Peyer's patch (tissue), 4 donors: Measurements from ENCODE around the gene PRPF18. TPM values are rescaled to one million over a fixed set of nuclear protein-coding genes. Genes with fewer than 3 reads are reported as not detected.

ENCODE experiments used
- DNase-seq, 3 donors: peaks; one replicate each; pipeline ENCODE4 v3.0.0-alpha.2; 2017 to 2019
- H3K27ac ChIP-seq, 4 donors: fragments of 200-600 bp; sonication (generic); one replicate each; pipeline ENCODE4 v1.5.1; 2016 to 2019
- H3K27me3 ChIP-seq, 2 donors: fragments of 200-600 bp; sonication (generic); one replicate each; pipeline ENCODE4 v1.5.1; 2019
- H3K36me3 ChIP-seq, 3 donors: fragments of 200-600 bp; sonication (generic); one replicate each; pipeline ENCODE4 v1.5.1; 2016 to 2019
- H3K4me1 ChIP-seq, 4 donors: fragments of 200-600 bp; sonication (generic); one replicate each; pipeline ENCODE4 v1.5.1; 2016 to 2019
- H3K4me3 ChIP-seq, 4 donors: fragments of 200-600 bp; sonication (generic); 1 replicate in 3 of 4; 2 replicates in 1 of 4; pipeline ENCODE4 v1.5.1; 2016 to 2019; ENCODE audit warnings: mild to moderate bottlenecking in 1 of 4
- H3K9me3 ChIP-seq, 4 donors: fragments of 200-600 bp; sonication (generic); one replicate each; pipeline ENCODE4 v1.5.1; 2016 to 2019; ENCODE audit warnings: mild to moderate bottlenecking in 1 of 4
- CTCF ChIP-seq, 6 experiments: fragments of 450-650 bp in 4 of 6; fragments of 200-600 bp in 2 of 6; sonication (generic) in 1 of 6; IDR thresholded peaks; one replicate each; pipeline ENCODE4 v1.5.1; 2017 to 2019; ENCODE audit warnings: antibody characterized with exemption in 6 of 6, mild to moderate bottlenecking in 3 of 6, moderate library complexity in 1 of 6
- POLR2A ChIP-seq, 2 donors: fragments of 450-650 bp; IDR thresholded peaks; one replicate each; pipeline ENCODE4 v1.5.1; 2017; ENCODE audit warnings: antibody characterized with exemption in 2 of 2, mild to moderate bottlenecking in 2 of 2, moderate library complexity in 2 of 2
- total RNA-seq, 4 donors: library from RNA; depleted of rRNA; stranded (reverse); fragments of >200 nt; gene quantifications; one replicate each; pipeline ENCODE4 v1.1.0, GENCODE V29; 2016

Gene PRPF18
- total RNA-seq, 4 donors from 2014 or later: 39.9 to 175 (median 49.6) TPM

- no peak overlapping the region for H3K4me3 ChIP-seq
- no peaks in the 10 kb centered on the region for H3K9me3 ChIP-seq
- H3K4me1 ChIP-seq: peaks cover 0 to 10% (median 0%) of the 10 kb centered on the region in 4 donors
- peaks cover 0 to 18% (median 0%) of the 10 kb centered on the region in 3 donors for H3K36me3 ChIP-seq
- DNase-seq: no peak
- H3K27me3 ChIP-seq: no peaks in the 10 kb centered on the region
- TF ChIP-seq POLR2A (IDR thresholded peaks at IDR 0.05) (no peak), CTCF (IDR thresholded peaks at IDR 0.05) (no peak)
- peak overlapping the region; percentile 28 to 83 (median 53) for H3K27ac ChIP-seq
Observed at GRCh38 chr10:13632884-13633440, 46.2 kb downstream of the PRPF18 start.

- H3K36me3 ChIP-seq: peaks cover 0 to 18% (median 0%) of the 10 kb centered on the region in 3 donors
- no peaks in the 10 kb centered on the region for H3K27me3 ChIP-seq
- TF ChIP-seq CTCF (IDR thresholded peaks at IDR 0.05) (no peak), POLR2A (IDR thresholded peaks at IDR 0.05) (no peak)
- no peaks in the 10 kb centered on the region for H3K9me3 ChIP-seq
- peaks cover 0 to 10% (median 0%) of the 10 kb centered on the region in 4 donors for H3K4me1 ChIP-seq
- no peak overlapping the region for H3K4me3 ChIP-seq
- H3K27ac ChIP-seq: peak overlapping the region in 3 of 4 donors; percentile 44 to 83 (median 66)
- DNase-seq: no peak
Observed at GRCh38 chr10:13633689-13634088, 46.9 kb downstream of the PRPF18 start.

DNA sequence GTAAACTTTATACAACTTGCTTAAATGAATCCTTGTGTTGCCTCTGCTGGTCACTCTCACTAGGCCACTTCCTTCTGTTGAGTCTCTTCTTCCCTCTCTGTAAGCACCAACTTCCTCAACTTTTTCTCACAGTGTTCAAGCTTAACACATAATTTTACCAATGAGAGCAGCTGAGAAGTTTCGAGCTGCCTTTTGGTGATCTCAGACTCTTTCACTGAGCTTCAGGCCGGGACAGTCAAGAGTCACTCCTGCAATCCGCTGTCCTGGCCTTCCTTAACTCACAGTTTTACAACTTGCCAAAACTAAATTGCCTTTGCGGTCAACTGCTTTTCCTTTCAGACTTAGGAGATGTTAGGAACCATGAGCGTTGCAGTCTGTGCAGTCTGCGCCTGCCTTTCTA is 47.4 kb downstream of the PRPF18 start:
- Histone ChIP-seq H3K27me3 (no peaks in the 10 kb centered on the region), H3K9me3 (no peaks in the 10 kb centered on the region), H3K4me3 (no peak overlapping the region), H3K36me3 (peaks cover 0 to 20% (median 0%) of the 10 kb centered on the region in 3 donors), H3K27ac (peak overlapping the region in 3 of 4 donors; percentile 28 to 83 (median 44)), H3K4me1 (peaks cover 0 to 10% (median 0%) of the 10 kb centered on the region in 4 donors)
- TF ChIP-seq POLR2A (IDR thresholded peaks at IDR 0.05): no peak
- no peak for DNase-seq

DNA sequence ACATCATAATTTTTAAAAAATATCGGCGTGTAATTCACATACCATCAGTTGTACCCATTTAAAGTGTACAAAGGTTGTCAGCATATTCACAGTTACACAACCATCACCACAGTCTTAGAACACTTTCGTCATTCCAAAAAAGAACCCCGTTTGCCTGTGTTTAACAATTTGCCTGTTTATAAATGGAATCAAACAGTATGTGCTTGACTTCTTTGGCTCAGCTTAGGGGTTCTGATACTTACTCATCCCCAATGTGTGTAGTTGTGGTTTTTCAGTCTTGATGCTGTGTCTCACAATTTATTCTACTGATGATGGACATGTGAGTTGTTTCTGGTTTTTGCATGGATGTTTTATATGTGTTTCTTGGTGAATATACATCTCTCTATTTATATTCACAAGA is 50.0 kb downstream of the PRPF18 start:
- TF ChIP-seq POLR2A (IDR thresholded peaks at IDR 0.05) (no peak), CTCF (IDR thresholded peaks at IDR 0.05) (no peak)
- Histone ChIP-seq H3K9me3 (no peaks in the 10 kb centered on the region), H3K4me3 (no peak overlapping the region), H3K27me3 (no peaks in the 10 kb centered on the region), H3K36me3 (peaks cover 0 to 11% (median 0%) of the 10 kb centered on the region in 3 donors), H3K4me1 (peaks cover 0 to 10% (median 0%) of the 10 kb centered on the region in 4 donors), H3K27ac (no peak overlapping the region)
- no peak for DNase-seq

DNA sequence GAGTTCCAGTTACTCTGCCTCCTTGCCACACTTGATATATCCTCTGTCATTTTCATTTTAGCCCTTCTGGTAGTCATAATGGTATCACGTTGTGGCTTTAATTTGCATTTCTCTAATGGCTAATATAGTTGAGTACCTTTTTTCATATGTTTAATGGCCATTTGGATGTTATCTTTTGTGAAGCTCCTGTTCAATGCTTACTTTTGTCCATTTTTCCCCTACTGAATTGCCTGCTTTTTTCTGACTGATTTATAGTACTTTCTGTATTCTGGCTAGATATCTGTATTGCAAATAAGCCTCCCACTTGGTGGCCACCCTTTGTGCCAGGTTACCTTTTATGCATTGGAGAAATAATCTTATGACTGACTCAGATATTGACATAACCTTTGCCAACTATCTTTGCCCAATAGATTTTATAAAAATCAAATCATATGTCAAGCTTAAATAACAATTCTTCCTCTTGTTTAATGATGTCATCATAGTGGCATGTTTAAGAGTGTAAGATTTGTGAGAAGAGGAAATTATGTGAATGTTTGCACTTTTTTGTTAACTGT is 50.6 kb downstream of the PRPF18 start:
- peaks cover 0 to 10% (median 0%) of the 10 kb centered on the region in 4 donors for H3K4me1 ChIP-seq
- no peak for DNase-seq
- peaks cover 0 to 11% (median 0%) of the 10 kb centered on the region in 3 donors for H3K36me3 ChIP-seq
- no peaks in the 10 kb centered on the region for H3K27me3 ChIP-seq
- peaks cover 0 to 4% (median 0%) of the 10 kb centered on the region in 4 donors for H3K9me3 ChIP-seq
- H3K27ac ChIP-seq: no peak overlapping the region
- TF ChIP-seq CTCF (IDR thresholded peaks at IDR 0.05) (no peak), POLR2A (IDR thresholded peaks at IDR 0.05) (no peak)
- no peak overlapping the region for H3K4me3 ChIP-seq

- no peak for DNase-seq
- no peak for TF ChIP-seq POLR2A (IDR thresholded peaks at IDR 0.05)
- no peak for TF ChIP-seq CTCF (IDR thresholded peaks at IDR 0.05)
- H3K9me3 ChIP-seq: peaks cover 0 to 4% (median 0%) of the 10 kb centered on the region in 4 donors
Observed at GRCh38 chr10:13637894-13638293, 51.1 kb downstream of the PRPF18 start.

More at GRCh38 chr10:13637894-13638293, 51.1 kb downstream of the PRPF18 start:
- H3K27me3 ChIP-seq: no peaks in the 10 kb centered on the region
- H3K36me3 ChIP-seq: peaks cover 0 to 11% (median 0%) of the 10 kb centered on the region in 3 donors
- no peak overlapping the region for H3K27ac ChIP-seq
- H3K4me1 ChIP-seq: peaks cover 0 to 7% (median 0%) of the 10 kb centered on the region in 4 donors
- H3K4me3 ChIP-seq: no peak overlapping the region
